Transverse colon (tissue), 3 donors: ENCODE results near the gene SERPINH1.

ENCODE experiments used
- EP300 ChIP-seq: sonication (generic); formaldehyde crosslinking; IDR thresholded peaks from one replicate; pipeline ENCODE4 v1.6.1; 2017; ENCODE audit warnings: antibody characterized with exemption, low read depth
- POLR2A ChIP-seq: fragments of 450-650 bp; IDR thresholded peaks from one replicate; pipeline ENCODE4 v1.6.1; 2016; ENCODE audit warnings: antibody characterized with exemption, mild to moderate bottlenecking, moderate library complexity
- TF ChIP-seq, protein P1 (sequence below), 5 experiments: fragments of 200-600 bp in 3 of 5; fragments of 450-650 bp in 2 of 5; sonication (generic) in 3 of 5; IDR thresholded peaks; 1 replicate in 2 of 5; 2 replicates in 3 of 5; pipeline ENCODE4 v1.5.1; 2016 to 2017; ENCODE audit warnings: antibody characterized with exemption in 5 of 5, inconsistent platforms in 3 of 5, mild to moderate bottlenecking in 2 of 5, moderate library complexity in 1 of 5

DNA sequence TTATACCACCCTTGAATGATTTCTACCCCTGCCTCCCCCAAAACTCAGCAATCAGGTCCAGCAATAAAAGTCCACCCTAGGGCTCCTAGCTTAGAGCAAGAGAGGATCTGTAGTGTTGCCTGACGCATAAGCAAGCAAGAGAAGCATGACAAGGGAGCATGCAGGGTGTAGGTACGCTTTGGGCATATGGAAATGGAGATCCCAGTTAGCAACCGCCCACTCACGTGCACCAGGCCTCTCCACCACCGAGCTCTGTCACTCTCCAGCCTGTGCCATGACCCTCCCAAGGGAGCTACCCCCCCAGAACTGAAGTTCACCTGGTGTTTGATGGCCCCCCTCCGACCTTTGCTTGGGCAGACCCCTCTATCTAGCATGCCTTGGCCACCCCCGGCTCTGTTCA lies 39.4 kb downstream of the SERPINH1 start:
- TF ChIP-seq, protein P1, sequence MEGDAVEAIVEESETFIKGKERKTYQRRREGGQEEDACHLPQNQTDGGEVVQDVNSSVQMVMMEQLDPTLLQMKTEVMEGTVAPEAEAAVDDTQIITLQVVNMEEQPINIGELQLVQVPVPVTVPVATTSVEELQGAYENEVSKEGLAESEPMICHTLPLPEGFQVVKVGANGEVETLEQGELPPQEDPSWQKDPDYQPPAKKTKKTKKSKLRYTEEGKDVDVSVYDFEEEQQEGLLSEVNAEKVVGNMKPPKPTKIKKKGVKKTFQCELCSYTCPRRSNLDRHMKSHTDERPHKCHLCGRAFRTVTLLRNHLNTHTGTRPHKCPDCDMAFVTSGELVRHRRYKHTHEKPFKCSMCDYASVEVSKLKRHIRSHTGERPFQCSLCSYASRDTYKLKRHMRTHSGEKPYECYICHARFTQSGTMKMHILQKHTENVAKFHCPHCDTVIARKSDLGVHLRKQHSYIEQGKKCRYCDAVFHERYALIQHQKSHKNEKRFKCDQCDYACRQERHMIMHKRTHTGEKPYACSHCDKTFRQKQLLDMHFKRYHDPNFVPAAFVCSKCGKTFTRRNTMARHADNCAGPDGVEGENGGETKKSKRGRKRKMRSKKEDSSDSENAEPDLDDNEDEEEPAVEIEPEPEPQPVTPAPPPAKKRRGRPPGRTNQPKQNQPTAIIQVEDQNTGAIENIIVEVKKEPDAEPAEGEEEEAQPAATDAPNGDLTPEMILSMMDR (IDR thresholded peaks at IDR 0.05), result no peak
- TF ChIP-seq EP300 (no peak), POLR2A (no peak)
